HG03565 (cell line): Measurements from ENCODE around the gene IFNA13.

Experiments used
- ATAC-seq: cut with Tn5 transposase; IDR thresholded peaks from one replicate; pipeline ENCODE4 v1.9.1; 2021; ENCODE audit warnings: mild to moderate bottlenecking, moderate library complexity; ENCODE audit not compliant: unreplicated experiment

IFNA13 gene

GRCh38 chr9:21362287-21362686 lies 5.6 kb downstream of the IFNA13 start:
- no peak for ATAC-seq

GRCh38 chr9:21357479-21358460 lies 10.1 kb downstream of the IFNA13 start:
- peak; percentile 94 for ATAC-seq

GRCh38 chr9:21350787-21351186 lies 17.1 kb downstream of the IFNA13 start, which contains the start of gene IFNA6:
Gene IFNA6 (minus strand): TSS chr9:21350887. CDS start chr9:21350887, 0 bp downstream.
- ATAC-seq: no peak

- no peak for ATAC-seq
Measured at GRCh38 chr9:21348430-21348970, 19.4 kb downstream of the IFNA13 start.

- no peak for ATAC-seq
Measured at GRCh38 chr9:21340735-21341134, 27.1 kb downstream of the IFNA13 start.

GRCh38 chr9:21336457-21336856 lies 31.4 kb downstream of the IFNA13 start:
- no peak for ATAC-seq

- peak; percentile 78 for ATAC-seq
Measured at GRCh38 chr9:21334701-21335632, 32.9 kb downstream of the IFNA13 start, which contains the start of gene KLHL9. Gene KLHL9 (minus strand): TSS chr9:21335404. CDS start chr9:21334859, 545 bp downstream.

GRCh38 chr9:21333226-21333625 lies 34.6 kb downstream of the IFNA13 start:
- ATAC-seq: no peak

GRCh38 chr9:21331676-21332402 lies 36.0 kb downstream of the IFNA13 start:
- ATAC-seq: no peak

GRCh38 chr9:21326526-21327139 lies 41.2 kb downstream of the IFNA13 start:
- ATAC-seq: peak; percentile 87

GRCh38 chr9:21324047-21324446 lies 43.8 kb downstream of the IFNA13 start:
- no peak for ATAC-seq

- ATAC-seq: no peak
Measured at GRCh38 chr9:21322911-21323461, 44.9 kb downstream of the IFNA13 start.

- no peak for ATAC-seq
Measured at GRCh38 chr9:21320465-21320864, 47.4 kb downstream of the IFNA13 start.

- ATAC-seq: peak; percentile 53
Measured at GRCh38 chr9:21317956-21318923, 49.6 kb downstream of the IFNA13 start.
